HuH-7 (cell line): ENCODE measurements around the gene CHDH.

ENCODE experiments used
- DNase-seq: peaks from one replicate; pipeline ENCODE4 v3.0.0; 2011; ENCODE audit warnings: low spot score

Gene CHDH, protein sequence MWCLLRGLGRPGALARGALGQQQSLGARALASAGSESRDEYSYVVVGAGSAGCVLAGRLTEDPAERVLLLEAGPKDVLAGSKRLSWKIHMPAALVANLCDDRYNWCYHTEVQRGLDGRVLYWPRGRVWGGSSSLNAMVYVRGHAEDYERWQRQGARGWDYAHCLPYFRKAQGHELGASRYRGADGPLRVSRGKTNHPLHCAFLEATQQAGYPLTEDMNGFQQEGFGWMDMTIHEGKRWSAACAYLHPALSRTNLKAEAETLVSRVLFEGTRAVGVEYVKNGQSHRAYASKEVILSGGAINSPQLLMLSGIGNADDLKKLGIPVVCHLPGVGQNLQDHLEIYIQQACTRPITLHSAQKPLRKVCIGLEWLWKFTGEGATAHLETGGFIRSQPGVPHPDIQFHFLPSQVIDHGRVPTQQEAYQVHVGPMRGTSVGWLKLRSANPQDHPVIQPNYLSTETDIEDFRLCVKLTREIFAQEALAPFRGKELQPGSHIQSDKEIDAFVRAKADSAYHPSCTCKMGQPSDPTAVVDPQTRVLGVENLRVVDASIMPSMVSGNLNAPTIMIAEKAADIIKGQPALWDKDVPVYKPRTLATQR

DNA sequence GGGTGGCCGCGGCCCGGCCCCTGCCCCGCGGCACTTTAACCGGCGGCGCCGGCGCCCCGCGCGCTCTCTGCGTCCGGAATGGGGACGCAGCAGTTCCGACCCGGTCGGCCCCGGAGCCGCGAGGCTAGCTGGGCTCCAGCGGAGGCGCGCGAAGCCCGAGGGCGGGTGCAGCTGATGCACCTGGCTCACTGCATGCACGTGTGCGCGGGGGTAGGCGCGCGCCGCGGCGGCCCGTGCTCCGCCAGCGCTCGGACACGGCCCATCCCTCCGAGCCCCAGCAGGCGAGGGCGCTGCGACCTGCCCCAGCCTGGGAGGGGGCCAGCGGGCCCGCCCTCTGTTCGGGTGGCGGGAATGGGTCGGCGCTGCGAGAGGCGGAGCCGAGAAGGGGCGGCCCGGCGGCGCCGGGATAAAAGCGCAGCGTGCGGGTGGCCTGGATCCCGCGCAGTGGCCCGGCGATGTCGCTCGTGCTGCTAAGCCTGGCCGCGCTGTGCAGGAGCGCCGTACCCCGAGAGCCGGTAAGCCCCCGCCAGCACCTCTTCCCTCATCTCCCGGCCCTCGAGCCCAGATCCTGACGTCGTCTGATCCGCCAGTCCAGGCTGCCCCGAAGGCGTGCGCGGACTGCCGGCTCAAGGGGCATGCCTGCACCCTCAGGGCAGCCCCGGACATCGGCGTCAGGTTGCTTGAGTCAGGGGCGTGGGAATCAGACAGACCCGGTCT, at the start of gene CHDH, which contains the start of gene IL17RB:
Gene CHDH (minus strand): TSS at position 286 of the 717 bp plus-strand sequence. CDS start 22,411 bp downstream, outside the sequence.
Gene IL17RB (plus strand): TSS at position 435 of the 717 bp plus-strand sequence. CDS start 21 bp downstream, at position 456.
- peak; percentile 58 for DNase-seq

DNA sequence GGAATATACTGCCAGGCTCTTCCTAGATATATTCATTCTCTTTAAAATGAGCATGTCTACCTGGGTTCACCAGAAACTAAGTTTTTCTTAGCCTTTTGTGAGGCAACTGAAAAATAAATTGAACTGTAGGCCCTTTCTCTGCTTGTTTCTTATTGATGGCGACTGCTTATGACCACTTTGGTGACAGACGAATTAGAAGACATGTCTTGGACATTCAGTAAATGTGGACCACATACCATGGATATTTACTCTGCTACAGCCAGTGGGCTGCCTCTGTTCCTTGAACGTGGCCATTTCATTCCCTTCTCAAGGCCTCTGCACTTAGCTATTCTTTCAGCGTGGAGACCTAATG, 46.0 kb upstream of the CHDH start:
- DNase-seq: no peak

DNA sequence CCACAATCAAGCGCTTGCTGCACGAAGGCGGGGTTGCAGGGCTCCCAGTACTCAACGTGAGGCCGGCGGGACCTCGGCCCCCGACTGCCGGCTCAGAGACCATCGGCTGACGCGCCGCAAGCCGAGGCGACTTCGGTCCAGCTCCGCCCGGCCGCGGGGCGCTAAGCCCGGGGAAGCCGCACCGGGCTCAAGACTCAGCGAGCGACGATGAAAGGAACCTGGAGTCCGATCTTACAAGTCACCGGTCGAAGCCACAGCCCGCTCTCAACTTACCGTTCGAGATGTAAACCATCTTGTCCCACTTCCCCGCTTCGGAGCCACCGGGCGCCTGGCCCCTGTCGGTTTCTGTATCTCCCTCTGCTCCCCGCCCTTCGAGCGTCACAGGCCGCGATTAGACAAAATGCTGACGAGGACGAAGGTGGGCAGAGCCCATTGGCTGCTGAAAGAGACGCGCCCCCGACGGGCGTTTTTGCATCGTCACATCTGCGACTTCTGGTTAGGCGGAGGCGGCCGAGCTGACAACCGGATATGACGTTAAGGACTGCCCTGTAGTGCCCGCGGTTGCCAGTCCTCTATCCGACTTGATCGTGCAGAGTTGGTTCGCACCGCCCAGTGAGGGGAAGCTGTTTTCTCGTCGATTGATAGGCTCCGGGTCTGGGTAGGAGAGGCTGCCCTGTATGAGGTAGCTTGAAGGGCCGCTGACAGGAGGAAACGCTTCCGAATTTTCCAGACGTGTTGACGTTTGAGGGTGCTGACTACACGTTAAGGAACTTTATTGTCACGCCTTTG, 45.5 kb upstream of the CHDH start, which contains the start of gene SELENOK:
Gene SELENOK (minus strand): TSS at position 363 of the 789 bp plus-strand sequence.
- peak; percentile 55 for DNase-seq

DNA sequence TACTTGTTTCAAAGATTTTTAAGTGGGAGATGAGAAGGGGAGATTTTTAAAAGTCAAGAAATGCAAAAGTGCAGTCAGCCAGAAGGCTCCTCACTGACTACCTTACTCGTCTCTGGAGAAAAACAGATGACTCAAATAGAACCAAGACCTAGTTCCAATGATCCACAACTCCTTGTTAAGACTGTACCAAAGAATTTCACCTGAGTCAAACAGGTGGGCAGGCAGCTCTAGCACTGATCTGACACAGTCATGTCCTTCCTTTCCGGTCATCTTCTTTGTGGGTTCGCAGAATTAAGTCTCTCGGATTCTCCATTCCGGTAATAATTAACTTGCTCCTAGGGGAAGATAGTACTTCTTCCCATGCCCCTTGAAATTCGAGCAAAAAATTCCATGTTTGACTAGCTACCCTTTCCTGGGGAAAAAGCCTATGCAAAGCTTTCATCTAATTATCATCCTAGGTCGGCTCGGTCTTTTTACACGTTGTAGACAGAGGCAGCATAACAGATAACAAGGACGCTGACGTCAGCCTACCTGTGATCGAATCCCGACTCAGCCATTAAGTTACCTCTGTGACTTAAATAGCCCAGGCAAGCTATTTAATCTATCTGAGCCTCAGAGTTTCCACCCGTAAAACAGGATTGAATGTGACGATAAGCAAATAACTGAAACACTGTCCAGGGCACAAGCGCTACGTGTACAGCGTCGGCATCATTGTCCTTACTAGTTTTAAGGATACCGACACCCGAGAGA, 44.7 kb upstream of the CHDH start:
- peak; percentile 12 for DNase-seq

DNA sequence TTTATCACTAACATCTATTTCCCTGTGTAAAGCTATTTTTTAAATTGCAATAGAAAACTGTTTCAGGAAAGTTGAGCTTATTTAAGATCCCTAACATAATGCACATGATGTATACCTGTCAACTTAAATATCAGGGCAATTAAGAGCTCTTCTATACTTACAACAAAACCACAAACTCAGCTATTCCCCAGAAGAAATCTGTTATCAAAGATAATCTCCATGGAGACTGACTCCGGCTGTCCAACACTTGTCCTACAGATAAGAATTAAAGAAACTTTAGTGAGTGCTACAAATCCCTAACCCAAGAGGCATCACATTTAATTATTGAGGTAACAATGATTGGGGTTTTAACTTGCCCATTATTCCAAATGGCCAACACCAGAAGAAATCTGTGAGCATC, 42.0 kb upstream of the CHDH start:
- no peak for DNase-seq

DNA sequence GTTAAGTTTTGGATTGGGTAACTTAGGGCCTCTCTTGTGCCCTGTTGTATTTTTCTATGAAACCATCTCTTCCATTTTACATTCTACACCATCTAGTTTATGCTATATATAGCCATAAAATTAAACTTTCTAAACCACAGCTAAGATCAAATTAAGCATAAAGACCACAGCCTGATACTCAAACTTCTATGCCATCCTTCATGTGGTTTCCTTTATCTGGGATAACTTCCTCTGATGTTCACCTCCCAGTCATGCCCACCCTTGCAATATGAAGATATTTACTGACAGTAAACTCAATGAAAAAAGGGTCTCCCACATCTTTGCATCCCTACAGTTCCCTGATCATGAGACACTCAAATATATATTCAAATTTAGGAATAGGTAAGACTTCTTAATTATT, 41.2 kb upstream of the CHDH start:
- no peak for DNase-seq

DNA sequence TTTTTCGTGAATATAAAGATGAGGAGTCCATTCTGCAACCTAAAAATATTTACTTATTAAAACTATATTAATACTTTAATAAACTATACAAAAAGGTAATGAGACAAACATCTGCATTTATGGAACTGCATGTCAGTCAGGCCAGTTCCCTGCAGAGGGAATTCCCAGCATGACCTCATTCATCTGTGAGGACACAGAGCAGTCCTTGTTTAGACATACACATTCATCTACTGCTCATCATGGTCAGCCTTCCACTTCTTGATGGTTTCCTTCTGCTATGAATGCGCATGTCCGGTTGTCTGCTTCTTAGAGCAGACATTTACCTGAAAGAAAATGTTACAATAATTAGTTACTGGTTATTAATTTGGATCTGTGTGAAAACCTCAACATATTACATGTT, 39.0 kb upstream of the CHDH start:
- DNase-seq: no peak

DNA sequence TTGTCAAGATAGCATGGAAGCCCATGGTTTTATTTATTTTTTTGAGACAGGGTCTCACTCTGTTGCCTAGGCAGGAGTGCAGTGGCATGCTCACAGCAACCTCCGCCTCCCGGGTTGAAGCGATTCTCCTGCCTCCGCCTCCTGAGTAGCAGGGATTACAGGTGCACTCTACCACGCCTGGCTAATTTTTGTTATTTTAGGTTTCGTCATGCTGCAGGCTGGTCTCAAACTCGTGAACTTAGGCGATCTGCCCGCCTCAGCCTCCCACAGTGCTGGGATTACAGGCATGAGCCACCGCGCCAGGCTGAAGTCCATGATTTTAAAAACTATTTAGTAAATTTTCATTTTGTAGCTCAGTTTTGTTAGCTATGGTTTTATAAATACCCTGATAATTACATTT, 38.4 kb upstream of the CHDH start:
- no peak for DNase-seq

DNA sequence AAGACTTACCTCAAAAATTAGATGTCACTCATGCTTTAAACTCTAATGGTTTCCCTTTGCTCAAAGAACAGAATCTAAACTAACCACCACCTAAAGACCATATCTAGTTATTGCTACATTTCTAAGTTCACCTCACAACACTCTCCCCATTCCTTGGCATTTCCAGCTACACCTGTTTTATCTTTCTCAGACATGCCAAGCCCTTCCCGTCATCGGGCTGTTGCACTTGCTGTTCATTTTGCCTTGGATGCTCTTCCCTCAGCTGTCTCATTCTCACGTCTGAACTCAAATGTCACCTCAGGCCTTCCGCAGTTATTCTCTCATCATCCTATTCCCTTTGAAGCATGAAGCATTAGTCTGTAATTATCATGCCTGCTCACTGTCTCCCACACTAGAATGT, 36.8 kb upstream of the CHDH start:
- DNase-seq: no peak

DNA sequence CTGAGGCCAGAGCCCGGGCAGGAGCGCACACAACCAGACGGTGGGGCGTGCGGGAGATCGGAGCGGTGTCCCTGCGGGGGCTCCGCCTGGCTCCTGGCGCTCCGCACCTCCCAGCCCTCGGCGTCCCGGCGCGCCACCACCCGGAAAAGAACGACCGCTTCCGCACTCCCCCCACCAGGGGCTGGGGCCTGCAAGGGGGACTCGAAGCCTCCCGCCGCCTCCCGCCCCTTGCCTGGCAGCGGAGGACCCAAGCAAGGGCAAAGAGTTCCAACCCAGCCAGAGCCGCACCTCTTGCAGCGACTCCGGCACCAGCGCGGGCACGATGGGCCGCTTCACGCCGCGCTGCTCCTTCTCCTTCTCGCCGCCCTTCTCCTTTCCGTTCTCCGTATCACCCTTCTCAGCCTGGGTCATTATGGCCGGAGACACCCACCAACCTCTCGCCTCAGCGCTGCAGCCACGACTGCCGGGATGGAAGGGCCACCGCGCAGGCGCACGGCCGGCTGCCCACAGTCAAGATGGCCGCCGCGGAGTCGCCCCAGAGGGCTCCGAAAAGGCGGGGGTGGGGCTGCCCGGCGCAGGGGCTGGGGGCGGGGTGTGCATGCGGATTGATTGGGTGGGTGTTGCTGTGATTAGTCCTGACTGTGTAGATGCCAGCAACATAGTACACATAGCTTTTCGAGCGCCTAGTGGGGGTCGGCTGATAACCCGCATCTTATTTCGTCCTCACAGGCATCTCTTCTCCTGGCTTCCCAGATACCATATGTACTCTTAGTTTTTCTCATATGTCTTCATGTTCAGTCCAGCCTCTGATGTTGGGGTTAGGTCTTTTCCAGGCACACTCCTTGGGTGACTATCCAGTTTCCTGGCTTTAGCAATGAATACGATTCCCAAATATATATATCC, 35.7 kb upstream of the CHDH start, which contains the start of gene ACTR8:
Gene ACTR8 (minus strand): TSS at position 462 of the 903 bp plus-strand sequence. CDS start 51 bp downstream, at position 411.
- DNase-seq: peak; percentile 66

DNA sequence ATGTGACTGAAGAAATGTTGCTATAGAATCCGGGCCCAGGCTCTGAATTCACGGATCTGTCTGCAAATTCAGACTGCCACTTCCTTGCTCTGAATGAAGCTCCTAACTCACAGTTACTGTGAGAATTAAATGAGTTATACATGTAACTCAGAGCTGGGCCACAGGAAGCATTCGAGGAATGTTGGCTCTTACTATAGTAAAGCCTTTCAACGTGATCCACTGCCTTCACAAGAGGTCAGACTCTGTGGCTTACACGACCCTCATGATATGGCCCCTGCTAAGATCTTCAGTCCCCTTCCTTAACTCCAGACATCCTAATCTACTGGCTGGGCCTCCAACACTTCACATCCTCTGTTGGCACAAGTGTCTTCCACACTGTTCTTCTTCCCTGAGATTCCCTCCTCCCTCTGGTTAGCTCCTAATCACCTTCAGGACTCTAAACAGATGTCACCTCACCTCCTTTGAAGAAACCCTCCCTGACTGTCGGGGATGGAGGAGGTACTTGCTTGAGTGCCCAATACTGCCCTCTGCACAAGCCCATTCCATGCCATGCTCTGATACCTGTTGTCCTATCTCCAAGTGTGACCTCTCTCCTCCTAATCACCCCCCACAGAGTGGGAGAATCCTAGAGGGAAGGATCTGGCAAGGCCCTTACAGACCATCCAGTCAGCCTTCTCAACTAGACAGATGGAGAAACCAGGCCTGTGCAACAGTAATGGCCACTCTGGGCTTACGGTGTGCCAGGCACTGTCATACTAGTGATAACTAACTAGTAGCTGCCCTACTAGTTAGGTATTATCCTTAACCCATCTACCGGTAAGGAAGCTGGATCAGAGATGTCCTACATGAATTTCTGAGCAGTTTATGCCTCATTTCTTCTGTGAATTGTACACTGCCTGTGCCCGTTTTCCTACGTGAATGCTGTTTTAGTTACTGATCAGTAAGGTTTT, 34.5 kb upstream of the CHDH start:
- DNase-seq: no peak

DNA sequence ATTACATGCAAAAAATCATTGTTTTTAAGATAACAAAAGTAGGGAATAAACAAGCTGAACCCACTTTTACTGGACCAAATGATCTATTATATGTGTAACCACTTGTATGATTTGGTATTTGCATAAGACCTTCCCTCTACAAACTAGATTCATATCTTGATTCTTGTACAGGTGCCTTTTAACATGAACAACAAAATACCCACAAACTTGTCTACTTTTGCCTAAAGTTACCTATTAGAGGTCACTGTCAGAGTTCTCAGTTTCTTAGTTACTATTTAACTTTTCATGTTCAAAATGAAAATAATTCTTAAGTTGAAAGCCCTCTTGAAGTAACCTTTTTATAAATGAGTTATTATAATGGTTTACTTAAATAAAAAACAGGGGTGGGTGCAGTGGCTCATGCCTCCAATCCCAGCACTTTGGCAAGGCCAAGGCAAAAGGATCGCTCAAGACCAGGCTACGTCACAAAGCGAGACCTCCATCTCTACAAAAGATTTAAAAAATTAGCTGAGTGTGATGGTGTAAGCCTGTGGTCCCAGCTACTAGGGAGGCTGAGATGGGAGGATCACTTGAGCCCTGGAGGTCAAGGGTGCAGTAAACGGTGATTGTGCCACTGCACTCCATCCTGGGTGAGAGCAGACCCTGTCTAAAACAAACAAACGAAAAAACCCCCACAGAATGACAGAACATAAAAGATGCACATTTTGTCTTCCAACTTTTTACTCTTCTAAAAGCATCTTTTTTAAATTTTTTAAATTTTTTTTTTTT, 19.7 kb upstream of the CHDH start:
- DNase-seq: no peak

DNA sequence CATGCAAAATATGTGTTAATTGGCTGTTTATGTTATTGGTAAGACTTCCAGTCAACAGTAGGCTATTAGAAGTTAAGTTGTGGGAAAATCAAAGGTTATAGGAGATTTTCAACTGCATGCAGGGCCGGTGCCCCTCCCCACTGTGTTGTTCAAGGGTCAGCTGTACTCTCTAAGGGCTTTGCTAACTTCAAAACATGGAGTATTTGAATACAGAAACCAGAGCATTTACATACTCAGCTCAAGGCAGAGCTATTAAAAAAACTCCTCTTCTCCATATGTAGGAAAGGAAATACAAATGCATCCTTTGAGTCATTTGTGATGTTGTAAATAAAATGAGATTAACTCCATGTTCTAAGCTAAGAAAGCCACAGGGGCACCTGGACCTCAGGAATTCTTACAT, 16.9 kb upstream of the CHDH start:
- DNase-seq: no peak

DNA sequence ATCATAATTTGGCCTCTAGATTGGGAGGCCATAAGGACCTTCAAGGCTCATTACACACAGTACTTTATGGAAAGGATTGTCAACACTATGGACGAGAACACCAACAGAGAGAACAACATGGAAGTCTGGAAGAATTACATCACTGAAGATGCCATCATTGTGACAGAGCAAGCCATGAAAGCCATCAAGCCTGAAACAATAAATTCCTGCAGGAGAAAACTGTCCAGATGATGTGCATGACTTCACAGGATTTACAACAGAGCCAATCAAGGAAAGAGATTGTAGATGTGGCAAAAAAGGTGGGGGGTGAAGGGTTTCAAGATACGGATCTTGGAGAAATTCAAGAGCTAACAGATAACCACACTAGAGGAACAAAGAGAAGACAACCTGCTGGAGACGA, 16.0 kb upstream of the CHDH start:
- DNase-seq: no peak

DNA sequence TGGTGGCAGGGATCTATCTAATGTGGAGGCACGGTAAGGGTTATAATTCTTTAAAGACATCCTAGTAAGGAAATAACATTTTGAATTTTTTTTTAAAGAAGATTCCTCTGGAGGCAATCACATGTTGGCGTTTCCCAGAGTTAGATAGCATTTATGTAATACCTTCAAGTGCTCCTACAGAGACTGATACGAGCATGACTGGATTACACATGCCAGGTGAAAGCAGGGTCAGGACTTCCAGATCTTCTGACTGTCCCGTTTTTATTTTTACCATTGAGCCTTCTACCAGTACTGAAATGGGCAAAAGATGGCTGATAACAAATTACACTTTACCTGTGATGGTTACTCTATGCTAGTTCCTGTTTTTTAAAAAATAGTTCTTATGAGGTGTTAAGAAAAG, 14.0 kb upstream of the CHDH start:
- no peak for DNase-seq

DNA sequence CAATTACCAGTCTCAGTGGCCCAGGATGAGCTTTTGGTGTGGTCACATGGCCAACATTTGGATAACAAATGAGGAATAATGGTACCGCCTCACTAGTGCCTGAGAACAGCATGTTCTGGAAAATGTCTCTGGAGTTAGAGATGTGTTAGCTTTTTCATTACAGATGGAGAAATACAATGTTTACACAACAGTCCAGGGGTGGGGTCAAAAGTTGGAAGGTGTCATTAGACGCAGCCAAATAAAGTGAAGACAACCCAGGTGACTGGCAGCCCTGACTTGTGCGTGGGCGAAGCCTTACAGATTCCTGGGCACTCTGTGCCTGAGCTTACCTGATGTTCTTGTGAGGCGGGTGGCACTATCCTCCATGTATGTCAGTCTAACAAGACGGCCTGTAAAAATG, 13.0 kb upstream of the CHDH start:
- DNase-seq: no peak

DNA sequence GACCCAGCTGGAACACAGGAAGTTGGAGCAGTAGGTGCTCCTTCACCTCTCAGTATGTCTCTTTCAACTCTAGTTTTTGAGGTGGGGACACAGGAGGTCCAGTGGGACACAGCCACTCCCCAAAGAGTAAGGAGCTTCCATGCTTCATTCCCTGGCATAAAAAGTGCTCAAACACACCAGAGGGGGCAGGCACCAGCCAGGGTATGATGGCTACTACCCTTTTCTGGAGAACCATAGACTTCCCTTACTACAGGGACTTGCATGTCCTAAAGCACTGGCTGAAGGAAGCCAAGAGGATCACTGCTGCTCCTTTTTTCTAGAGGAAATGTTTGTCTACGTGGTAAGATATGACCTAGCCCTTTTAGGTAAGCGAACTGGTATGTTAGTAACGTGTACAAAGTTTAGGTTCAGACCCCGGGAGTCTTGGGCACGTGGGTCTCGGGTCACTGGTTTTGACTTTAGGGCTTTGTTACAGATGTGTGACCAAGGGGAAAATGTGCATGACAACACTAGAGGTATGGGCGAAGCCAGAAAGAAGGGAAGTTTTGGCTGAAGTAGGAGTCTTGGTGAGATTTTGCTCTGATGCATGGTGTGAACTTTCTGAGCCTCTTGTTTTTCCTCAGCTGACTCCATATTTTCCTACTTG, 12.0 kb upstream of the CHDH start:
- DNase-seq: no peak

DNA sequence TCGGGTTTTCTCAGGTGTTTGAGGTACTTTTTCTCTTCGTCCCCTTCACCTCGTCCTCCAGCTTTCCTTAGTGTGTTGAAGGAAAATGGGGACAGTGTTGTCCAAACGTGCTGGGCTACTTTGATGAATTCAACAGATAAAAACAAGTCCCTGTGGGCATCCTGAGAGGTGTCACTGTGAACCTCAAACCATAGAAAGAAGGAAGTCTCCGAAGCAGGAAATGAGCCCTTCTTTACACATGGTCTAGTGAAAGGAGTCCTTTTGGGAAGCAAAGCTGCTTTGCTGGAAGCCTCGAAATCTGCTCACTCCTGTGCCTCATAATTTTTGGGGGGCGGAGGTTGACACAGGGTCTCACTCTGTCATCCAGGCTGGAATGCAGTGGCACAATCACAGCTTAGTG, 10.7 kb upstream of the CHDH start:
- no peak for DNase-seq
